HG03469 (cell line): Measurements from ENCODE around the gene NDRG2.
"Not testable (repeated sequence)": the region's sequence is repeated elsewhere in the genome, so short reads cannot be mapped to it uniquely, and the experiment has no call there.

Experiments
- ATAC-seq: cut with Tn5 transposase; IDR thresholded peaks from one replicate; pipeline ENCODE4 v1.9.1; 2021; ENCODE audit warnings: mild to moderate bottlenecking, moderate library complexity, moderate number of reproducible peaks; ENCODE audit not compliant: unreplicated experiment

NDRG2 gene

DNA sequence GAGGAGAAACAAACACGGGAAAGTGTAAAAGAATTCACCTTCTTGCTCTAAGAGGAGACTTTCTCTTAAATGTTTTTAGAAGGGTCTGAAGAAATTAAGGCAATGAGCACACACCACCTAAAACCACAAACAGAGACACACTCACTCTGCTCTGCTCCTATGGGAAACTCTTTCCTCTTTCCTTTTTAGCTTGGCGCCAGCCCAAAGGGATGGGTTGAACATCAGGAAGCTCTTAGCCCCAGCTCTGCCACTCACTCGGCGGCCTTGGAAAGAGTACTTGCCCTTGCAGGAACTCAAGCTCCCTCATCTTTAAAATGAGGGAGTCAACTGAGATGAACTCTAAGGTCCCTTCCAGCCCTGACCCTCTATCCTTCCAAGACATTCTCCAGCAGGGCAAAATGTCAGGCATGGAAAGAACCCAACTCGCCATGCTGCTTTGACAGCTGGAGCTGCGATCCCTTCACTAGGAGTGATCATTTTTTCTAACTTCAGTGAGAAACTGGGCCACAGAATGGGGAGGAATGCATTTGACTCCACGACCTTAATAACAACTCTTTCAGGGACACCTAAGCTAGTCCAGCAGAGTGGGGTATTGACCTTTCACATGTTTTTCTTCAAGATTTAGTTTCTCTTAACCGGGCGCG, 31.8 kb upstream of the NDRG2 start:
- ATAC-seq, result no peak

DNA sequence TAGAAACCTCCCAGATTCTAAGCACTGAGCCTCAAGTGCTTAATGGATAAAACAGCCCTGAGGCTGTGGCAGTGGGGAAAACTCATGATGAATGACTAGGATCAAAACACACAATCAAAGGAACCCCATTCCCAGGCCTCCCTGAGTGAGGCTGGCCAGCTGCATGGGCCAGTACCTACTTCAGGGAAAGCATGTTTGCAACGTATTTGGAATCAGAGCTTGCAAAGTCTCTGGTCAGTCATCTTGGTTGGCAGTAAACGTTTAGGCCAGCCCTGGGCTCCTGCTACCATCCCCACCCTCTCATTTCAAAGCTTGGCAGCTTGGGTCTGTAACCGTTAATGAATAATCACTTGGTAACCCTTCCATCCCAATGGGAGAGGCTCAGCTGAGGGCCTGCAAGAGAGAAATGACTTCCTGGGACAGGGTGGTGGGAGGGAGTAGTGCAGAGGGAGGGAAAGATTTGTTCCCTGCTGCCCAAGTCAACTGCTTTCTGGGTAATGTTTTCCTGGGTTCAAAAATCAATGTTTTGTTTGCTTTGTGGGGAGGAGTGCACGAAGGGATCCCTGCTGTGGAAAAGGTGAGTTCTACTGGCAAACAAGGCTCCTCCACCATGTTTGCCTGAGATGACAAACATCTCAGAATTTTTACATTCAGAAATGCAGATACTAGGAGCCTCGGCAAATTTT, 30.7 kb upstream of the NDRG2 start:
- ATAC-seq, result no peak

DNA sequence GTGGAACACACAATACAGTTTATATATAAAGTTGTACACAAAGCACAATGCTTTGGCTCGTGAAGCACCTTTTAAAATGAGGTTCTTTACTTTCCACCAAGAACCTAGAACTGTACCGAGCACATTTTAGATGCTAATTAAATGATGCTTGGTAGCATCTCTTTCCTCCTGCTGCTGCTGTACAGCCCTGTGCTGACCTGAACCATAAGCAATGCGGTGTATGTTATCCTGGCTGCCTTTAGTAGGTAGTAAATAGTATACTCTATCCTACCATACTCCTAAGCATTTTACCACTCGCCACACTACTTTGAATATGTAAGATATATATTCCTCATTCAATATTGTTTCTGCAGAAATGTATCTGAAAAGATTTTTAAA, 29.9 kb upstream of the NDRG2 start:
- no peak for ATAC-seq

DNA sequence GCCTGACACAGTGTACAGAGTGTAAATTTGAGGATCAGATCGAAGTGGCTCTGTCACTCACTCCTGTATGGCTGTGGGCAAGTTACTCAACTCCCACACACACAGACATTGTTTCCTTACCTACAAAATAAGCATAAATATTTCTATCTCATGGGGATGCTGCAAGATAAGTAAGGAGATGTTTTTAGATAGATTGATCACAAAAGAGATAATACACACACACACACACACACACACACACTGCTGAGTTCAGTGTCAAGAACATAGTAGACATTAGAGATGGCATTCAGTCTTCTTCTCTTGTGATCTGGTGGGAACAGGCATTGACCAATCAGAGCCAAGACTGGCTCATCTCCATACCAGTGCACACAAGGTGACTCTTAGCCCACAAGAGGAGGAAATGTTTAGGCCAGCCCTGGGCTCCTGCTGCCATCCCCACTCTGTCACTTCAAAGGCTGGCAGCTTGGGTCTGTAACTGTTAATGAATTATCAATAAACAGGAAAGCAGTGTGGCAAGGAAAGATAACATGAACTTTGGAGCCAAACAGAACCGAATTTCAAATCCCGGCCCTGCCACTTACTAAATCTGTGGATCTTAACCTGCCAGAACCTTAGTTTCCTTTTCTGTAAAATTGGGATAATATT, 29.4 kb upstream of the NDRG2 start:
- no peak for ATAC-seq

DNA sequence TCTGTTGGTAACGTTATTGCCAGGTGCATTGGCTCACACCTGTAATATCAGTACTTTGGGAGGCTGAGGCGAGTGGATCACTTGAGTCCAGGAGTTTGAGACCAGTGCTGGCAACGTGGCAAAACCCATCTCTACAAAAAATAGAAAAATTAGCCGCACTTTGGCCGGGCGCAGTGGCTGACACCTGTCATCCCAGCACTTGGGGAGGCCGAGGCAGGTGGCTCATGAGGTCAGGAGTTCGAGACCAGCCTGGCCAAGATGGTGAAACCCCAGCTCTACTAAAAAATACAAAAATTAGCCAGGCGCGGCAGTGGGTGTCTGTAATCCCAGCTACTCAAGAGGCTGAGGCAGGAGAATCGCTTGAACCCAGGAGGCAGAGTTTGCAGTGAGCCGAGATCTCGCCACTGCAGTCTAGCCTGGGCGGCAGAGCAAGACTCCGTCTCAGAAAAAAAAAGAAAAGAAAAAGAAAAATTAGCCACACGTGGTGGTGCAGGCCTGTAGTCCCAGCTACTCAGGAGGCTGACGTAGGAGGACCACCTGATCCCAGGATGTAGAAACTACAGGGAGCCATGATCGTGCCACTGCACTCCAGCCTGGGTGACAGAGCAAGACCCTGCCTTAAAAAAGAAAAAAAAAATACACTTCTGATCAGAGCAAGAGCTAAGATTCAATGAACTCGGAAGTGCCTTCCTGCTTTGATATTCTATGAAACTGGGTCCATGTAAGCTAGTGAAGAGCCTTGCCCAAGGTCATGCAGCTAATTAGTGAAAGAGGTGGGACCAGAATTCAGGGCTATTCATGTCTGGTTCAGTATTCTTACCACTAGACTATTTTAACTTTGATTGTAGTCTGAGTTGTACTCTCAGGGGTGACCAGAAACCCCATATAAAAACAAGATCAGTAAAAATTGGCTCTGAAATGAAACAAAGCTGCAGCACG, 28.6 kb upstream of the NDRG2 start:
- no peak for ATAC-seq

DNA sequence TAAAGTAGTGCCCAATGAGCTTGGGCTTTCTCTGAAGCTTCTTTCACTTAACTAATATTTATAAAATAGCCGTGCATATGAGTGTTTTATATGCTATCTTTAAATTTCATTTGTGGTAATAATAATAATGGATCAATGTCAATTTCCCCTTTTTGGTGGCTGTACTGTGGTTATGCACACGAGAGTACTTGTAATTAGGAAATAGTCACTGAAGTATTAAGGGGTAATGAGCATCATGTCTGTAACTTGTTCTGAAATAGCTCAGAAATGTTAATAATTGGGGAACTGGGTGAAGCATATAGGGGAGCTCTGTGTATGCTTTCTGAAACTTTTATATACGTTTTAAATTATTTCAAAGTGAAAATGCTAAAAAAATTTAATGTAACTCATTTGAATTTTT, 25.7 kb upstream of the NDRG2 start:
- no peak for ATAC-seq

DNA sequence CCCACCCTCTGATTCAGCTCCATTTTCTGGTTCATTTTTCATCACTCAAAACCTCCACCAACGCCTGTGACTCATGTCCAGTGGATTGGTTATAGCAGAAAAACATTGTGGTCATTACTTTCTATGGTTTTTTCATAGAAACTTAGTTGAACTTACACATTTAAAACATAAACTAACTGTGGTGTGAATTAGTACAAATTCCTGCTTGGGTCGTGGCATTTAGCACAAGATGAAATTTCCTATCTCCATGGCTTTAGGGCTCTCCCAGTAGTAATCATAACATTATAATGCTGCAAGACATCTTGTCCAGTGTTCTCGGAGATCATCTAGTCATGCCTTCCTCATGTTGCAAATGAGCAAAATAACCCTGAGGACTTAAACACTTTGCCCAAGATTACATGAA, 24.4 kb upstream of the NDRG2 start:
- ATAC-seq, result no peak

DNA sequence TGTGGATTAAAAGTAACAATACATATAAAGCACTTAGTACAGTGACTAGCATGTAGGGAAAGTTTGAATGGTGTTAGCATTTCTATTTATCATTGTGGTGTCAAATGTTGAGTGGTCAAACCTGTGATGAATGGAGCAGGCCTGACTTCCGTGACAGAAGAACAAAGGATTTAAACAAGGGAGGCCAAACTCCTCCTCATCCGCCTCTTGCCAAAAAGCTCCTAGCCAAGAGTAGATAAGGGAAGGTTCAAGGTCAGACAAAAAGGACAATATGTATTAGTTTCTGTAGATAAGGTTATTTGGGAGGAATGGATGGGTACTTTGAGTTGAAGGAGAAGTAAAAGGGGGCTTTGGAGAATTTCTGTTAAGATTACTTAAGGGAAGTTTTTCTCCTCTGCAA, 23.8 kb upstream of the NDRG2 start:
- ATAC-seq, result no peak

DNA sequence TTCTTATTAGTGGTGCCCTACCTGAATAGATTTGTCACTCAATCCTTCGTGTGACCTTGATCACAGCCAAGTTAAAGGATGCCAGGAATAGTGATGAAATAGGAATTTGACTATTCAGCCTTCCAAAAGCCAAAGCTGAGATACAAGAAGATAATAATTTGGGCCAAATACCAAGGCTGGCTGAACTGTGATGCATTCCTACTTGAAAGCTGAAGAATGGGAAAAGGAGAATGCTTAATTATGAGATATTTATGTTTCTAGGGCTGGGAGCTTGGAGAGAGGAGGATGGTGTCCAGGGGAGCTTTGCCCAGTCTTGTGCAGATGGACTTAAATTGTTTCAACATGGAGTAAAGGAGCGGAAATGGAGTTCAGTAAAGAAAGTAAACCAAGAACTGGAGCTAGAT, 22.5 kb upstream of the NDRG2 start:
- no peak for ATAC-seq

DNA sequence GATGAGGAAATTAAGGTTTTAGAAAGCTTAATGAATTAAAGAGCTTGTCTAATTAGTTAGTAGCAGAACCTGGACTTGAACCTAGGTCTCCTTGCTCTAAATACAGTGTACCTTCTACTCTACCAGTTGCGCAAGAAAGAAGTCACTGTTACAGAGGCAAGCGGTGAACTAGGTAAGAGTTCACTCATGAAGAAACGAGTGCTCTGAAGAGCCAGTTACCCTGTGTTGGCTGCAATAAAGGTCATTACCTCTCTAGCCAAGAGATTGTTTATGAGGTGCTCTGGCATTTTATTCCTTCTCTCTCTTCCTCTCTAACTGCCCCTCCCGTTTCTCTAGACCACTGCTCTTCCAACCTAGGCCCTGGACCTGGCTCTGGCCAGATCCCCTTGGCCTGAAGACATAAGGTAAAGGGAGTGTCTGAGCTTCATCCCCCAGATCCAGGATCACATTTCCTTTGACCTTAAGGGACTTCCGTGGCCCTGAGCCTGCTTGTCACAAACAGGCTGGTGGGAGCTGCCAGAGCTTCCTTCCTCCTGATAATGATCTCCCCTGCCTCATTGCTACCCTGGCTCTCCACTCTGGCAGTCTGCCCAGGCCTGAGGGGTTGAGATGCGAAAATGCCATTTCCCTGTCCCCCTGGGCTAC, 19.2 kb upstream of the NDRG2 start:
- no peak for ATAC-seq

DNA sequence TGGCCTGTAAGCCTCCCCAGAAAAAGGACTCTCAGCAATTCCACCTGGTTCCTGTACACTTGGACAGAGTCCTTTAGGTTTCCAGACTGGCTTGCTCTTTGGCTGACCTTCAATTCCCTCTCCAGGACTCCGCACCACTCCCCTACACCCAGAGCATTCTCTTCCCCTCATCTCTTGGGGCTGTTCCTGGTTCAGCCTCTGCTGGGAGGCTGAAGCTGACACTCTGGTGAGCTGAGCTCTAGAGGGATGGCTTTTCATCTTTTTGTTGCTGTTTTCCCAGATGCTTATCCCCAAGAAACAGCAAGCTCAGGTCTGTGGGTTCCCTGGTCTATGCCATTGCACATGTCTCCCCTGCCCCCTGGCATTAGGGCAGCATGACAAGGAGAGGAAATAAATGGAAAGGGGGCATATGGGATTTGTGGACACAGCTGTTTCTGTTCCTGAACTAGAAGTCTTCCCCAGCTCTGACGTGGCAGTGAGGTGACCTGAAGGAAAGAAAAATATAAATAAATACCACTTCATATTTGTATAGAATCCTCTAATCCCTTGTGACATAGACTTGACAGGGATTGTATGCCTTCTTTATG, 18.6 kb upstream of the NDRG2 start:
- no peak for ATAC-seq

DNA sequence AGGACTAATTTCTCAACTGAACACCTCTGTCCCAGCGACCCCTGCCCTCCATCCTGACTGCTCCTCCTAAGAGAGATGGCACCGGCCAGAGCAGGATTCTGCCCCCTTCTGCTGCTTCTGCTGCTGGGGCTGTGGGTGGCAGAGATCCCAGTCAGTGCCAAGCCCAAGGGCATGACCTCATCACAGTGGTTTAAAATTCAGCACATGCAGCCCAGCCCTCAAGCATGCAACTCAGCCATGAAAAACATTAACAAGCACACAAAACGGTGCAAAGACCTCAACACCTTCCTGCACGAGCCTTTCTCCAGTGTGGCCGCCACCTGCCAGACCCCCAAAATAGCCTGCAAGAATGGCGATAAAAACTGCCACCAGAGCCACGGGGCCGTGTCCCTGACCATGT, 18.1 kb upstream of the NDRG2 start:
- ATAC-seq, result no peak

DNA sequence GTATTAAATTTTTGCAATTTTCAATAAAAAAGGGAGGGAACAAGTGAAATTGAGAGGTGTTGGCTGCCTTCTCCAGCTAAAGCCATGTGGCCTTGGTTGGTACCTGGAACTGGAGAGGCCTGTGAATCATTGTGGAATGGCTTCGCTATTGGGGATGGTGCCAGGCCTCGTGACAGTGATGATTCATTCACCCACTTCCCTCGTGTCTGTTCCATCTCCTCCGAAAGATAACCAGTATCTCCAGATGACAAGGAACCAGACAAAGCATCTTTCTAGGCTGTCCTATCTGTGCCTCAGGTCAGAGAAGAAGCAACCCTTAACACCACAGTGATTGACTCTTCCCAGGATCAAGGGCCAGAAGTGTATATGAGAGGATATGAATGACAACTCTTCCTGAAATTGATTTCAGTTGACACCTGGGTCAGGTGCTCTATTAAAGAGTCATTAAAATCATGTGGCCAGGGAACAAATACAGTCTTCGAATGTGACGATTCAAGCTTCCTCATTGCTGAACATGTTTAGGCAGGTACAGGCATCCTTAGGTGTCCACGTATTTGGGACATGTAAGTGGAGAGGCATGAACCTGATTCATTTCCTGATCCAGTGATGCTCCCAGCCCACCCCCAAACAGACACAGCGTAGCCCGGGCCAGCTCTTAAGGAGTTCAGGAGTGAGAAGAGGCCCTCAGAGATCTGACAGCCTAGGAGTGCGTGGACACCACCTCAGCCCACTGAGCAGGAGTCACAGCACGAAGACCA, 17.0 kb upstream of the NDRG2 start, which contains the start of gene RNASE7:
TSS of gene RNASE7 (plus strand) at position 687 of the 758 bp plus-strand sequence. CDS start 631 bp downstream, outside the sequence.
- no peak for ATAC-seq

DNA sequence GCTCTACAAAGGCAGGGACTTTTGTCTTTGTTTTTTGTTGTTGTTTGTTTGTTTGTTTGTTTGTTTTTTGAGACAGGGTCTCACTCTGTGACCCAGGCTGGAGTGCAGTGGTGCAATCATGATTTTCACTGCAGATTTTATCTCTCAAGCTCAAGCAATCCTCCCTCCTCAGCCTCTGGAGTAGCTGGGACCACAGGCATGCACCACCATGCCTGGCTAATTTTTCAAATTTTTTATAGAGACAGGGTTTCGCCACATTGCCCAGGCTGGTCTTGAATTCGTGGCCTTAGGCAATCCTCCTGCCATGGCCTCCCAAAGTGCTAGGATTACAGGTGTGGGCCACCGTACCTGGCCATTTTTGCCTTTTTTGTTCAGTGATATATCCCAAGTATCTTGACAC, 16.1 kb upstream of the NDRG2 start:
- not testable (repeated sequence) for ATAC-seq

DNA sequence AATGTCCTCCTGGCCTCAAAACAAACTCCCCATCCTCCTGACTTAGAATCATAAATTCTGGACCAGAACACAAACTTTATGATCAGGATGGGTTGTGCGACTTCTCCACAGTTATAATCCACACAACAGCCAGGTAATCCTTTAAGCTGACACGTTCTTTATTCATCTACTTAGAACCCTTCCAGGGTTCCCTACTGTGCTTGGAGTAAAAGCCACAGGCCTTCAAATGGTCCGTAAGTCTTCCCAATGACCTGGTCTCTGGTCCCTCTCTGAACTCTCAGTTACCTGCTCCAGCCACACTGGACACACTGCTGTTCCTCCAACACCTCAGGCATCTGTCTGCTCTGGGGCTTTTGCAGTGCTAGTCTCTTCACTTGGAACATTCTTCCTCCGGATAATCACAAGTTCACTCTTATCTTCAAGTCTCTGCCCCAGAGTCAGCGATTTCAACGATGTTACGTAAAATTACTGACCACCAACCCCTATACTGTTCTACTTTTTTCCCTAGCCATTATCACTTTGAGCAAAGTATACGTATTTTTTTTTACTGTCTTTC, 15.6 kb upstream of the NDRG2 start:
- ATAC-seq, result no peak

DNA sequence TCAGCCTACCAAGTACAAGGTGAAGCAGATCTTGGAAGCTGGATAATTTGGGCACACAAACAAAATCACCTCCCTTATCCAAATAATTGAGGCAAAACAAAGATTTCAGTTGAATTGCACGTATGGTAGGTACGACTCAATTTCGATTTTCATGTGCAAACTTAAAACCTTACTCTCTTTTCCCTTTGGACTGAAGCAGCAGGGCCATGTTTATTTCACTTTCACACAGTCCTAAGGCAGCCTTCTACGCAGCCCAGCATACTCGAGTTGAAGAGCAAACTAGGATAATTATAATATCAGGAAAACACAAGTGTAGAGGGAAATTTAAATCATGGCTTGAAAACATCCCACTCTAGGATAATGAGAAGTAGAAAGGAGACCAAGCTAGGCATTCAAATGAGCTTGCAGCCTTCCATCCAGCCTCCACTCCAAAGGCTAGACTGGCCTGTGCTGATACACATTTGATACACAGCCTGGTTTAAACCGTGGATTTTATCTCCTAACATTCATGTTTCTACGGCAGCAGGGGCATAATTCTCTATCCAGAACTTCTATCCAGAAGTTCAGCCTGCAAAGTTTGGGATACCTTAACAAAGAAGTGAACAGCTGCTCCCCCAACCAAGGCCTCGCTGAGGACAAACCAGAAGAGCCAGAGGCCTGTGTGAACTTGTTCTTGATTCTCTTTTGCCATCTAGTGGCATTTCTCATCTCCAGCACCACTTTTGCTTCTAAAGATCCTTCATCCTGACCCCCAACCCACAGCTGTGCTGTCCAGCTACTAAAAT, 14.9 kb upstream of the NDRG2 start:
- ATAC-seq, result no peak

DNA sequence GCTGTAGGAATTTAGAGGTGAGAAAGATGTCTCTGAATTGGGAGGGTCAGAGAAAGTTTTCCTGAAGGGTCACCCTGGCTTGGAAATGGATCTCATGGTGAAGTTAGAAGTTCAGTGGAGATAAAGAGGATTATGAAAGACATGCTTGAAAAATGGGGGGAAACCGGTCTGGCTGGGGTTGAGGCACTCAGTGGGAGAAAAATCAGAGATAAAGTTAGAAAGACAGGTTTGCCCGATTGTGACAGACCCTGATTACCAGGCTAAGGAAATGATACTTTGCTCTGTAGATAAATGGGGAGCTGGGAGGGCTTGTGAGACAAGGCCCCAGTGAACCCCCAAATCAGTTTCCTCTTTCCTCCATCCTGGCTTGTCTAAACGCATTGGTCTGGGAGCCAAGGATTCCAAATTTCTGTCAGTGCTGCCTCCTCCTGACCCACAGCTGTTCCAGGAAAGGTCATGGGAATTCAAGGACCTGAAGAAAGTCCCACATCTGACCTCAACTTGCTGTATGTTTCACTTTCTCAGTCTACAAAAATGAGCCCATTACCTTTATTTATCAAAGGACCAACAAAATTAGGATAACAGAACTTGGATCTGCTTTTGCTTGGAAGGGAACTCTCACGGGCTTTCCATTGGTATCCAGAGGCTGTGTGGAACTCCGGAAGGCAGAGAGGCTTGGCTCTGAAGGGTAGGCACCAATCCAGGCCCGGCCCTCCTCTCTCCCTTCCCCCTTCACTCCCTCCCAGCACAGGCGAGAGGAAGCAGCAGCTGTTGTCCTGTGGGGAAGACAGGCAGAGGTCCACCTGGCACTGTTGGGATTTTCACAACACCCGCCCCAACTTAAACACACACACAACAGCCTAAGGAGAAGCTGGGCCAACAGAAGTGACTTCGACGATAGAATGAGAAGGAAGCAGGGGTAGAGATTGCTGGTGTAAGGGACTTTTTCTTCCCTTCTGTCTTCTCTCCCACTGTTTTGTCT, 13.9 kb upstream of the NDRG2 start:
- no peak for ATAC-seq
